Activated CD8-positive, alpha-beta memory T cell treated with anti-CD3 and anti-CD28 coated beads for 36 hours (primary cell): ENCODE results near the gene ECHS1. TPM values are rescaled to one million over a fixed set of nuclear protein-coding genes. Genes with fewer than 3 reads are reported as not detected.
"Not testable (repeated sequence)": the region's sequence is repeated elsewhere in the genome, so short reads cannot be mapped to it uniquely, and the experiment has no call there.

Experiments used
- CTCF ChIA-PET: fragments of 350-600 bp; sonication (Branson Sonifier 250); formaldehyde crosslinking; loops from one replicate; lab custom pipeline; 2021; ENCODE audit warnings: antibody characterized with exemption; lab: Charles Lee
- POLR2A ChIA-PET: fragments of 350-600 bp; sonication (Branson Sonifier 250); formaldehyde crosslinking; loops from one replicate; lab custom pipeline; 2021; ENCODE audit warnings: antibody characterized with exemption; lab: Charles Lee
- total RNA-seq, 2 experiments: library from RNA; stranded (reverse); gene quantifications; one replicate each; pipeline ENCODE4 v1.2.3, GENCODE V29; 2021

ECHS1 gene
- total RNA-seq, 2 experiments from 2014 or later = 69.6 to 73.5 TPM

DNA sequence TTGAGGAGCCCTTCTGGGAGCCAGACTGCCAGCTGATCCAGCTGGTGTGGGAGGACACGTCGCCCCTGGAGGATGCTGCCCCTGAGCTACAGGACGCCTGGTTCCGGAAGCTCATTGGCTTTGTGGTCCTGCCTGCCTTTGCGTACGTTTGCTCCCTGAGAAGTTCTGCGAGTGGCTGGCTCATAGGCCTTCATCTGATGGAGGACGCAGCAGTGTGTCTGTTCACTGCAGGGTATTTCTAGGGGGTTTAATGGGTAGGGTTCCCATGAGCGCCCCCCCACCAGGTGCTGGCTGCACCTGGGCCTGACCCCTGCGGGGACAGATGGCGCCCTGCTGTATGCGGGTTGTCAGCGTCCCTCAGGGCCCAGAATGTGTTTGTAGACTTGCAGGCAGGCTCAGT is 10.9 kb upstream of the ECHS1 start:
- ChIA-PET CTCF (no interaction called here), POLR2A (no interaction called here)

DNA sequence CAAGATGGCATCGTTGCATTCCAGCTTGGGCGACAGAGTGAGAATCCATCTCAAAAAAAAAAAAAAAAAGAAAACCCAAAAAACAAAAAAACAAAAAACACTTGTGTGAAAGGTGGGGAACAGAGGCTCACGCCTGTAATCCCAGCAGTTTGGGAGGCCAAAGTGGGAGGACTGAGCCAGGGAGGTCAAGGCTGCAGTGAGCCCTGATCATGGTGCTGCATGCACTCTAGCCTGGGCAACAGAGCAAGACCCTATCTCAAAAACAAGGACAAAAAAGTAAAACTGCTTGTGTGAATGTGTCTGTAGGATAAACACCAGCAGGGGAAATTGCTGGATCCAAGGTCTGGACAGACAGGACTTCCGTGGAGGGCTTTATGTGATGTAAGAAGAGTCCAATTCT is 10.4 kb upstream of the ECHS1 start:
- ChIA-PET POLR2A (no interaction called here), CTCF (interaction anchor here (1.4 kb wide), 1 partner anchor 55 kb away, joined by 3 read pairs; no protein-coding TSS in a partner anchor)

DNA sequence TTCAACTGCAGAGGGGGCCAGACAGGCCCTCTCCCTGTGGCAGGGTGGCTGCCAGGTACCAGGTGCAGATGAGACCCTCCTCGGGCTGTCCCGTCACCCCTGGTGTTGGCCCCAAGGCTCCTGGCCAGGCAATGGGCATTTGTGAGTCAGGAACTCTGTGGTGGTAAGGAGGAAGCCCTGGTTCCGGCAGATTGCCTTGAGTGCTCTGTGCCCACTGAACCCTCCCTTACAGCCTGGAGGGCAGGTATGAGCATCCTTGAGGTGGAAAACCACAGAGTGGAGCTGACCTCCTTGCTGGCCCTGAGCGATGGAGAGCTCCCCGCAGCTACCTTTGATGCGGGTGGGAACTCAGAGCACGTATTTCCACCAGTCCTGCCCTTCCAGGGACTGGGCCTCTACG is 7.9 kb upstream of the ECHS1 start:
- POLR2A ChIA-PET = no interaction called here
- CTCF ChIA-PET = no interaction called here

- CTCF ChIA-PET = interaction anchor here (3.0 kb wide), 1 partner anchor 51 kb away, joined by 9 read pairs; no protein-coding TSS in a partner anchor
- POLR2A ChIA-PET = interaction anchor here (0.7 kb wide), 1 partner anchor 11 kb away, joined by 3 read pairs; no protein-coding TSS in a partner anchor
Observed at GRCh38 chr10:133379801-133380666, 6.9 kb upstream of the ECHS1 start.

- ChIA-PET CTCF (interaction anchor here (3.0 kb wide), 1 partner anchor 50 kb away, joined by 9 read pairs; no protein-coding TSS in a partner anchor), POLR2A (interaction anchor here (1.1 to 1.9 kb wide), 2 partner anchors 10 to 12 kb away, joined by 3 to 5 read pairs; no protein-coding TSS in a partner anchor)
Observed at GRCh38 chr10:133379152-133379800, 6.1 kb upstream of the ECHS1 start, which contains the start of gene PAOX. TSS of gene PAOX (plus strand) at chr10:133379262. CDS start at chr10:133379317, 55 bp downstream.

DNA sequence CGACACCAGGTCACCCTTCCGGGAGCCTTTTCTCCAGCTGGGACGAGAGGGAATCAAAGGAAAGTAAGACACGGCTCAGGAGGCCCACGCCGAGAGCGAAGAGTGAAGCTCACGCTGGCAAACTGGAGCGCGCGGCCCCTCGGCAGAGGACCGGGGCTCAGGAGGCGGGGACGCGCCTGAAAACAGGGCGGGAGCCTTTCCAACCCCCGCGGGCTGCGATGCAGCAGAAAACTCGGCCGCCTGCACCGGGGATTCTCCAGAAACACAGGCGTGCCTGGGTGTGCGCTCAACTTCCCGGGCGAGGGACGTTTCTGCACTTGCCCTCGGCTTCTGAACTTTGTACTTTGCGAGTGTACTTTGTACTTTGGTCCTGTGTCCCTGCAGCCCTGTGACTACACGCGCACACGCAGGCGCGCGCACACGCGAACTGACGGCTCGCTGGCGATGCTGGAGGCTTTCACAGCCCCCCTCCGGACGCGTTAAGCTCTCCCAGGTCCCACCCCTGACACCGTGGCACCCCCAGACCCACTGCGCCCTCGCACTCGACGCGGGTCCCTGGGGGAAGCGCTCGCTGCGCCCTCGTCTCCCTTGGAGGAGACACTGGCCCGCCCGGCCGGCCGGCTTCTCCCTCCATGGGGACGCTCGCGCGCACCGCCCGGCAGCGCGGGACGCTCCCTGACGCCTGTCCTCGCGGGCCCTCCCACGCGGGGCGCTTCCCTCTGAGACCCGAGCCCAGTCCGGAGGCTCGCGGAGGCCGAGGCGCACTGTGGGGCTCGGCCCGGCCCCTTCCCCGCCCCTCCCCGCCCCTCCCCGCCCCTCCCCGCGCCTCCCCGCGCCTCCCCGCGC is 5.3 kb upstream of the ECHS1 start:
- ChIA-PET CTCF (interaction anchor here (3.0 kb wide), 1 partner anchor 49 kb away, joined by 9 read pairs; no protein-coding TSS in a partner anchor), POLR2A (interaction anchor here (1.1 to 1.9 kb wide), 2 partner anchors 11 to 12 kb away, joined by 3 to 5 read pairs; no protein-coding TSS in a partner anchor)

- ChIA-PET CTCF (interaction anchor here (3.0 kb wide), 1 partner anchor 48 kb away, joined by 9 read pairs; no protein-coding TSS in a partner anchor), POLR2A (interaction anchor here (1.1 to 1.9 kb wide), 2 partner anchors 11 to 13 kb away, joined by 3 to 5 read pairs; no protein-coding TSS in a partner anchor)
Observed at GRCh38 chr10:133377818-133378250, 4.7 kb upstream of the ECHS1 start.

DNA sequence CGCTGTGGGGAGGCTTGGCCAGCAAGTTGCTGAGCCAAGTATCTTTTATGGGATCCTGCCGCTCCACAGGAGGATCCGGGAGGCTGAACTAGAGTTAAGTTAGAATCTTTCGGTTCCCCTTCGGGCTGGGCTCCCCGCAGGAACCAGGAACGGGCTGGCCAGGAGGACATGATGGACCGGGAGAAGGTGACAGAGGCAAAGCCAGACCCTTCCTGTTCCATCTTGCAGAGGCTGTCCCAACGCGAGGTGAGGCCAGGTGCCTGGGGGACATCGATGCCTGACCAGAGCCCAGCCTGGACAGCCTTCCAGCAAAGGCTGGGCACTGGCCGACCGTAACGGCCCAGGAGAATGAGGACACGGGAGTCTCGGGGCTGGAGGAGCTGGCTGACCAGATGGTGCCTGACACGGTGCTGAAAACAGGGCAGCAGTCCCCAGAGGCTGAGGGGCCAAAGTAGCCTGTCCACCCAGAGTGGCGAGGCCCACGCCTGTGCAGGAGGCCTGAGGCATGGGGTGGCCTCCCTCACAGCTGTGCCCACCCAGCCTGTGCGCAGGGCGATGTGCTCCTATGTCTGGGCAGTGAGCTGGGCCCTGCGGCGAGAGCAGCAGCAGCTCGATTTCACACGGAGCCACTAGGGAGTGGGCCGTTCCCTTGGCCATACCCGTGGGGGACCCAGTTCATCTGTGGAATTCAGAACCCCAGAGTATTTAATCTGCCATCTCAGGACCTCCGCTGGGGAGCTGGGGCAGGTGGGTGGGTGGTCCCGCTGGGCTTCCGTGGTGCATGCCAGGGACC is 4.1 kb upstream of the ECHS1 start:
- CTCF ChIA-PET = interaction anchor here (3.0 kb wide), 1 partner anchor 48 kb away, joined by 9 read pairs; no protein-coding TSS in a partner anchor
- POLR2A ChIA-PET = no interaction called here

DNA sequence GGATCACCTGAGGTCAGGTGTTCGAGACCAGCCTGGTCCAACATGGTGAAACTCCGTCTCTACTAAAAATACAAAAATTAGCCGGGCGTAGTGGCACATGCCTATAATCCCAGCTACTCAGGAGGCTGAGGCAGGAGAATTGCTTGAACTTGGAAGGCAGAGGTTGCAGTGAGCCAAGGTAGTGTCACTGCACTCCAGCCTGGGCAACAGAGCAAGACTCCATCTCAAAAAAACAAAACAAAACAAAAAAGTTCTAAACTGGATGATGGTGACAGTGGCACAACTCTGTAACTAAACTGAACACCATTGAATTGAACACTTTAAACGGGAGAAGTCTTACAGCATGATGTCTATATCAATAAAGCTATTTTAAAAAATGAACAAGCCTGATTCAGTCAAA is 3.0 kb upstream of the ECHS1 start:
- POLR2A ChIA-PET, CTCF ChIA-PET: not testable (repeated sequence)

- ChIA-PET POLR2A (no interaction called here), CTCF (no interaction called here)
Observed at GRCh38 chr10:133375357-133376115, 2.4 kb upstream of the ECHS1 start.

DNA sequence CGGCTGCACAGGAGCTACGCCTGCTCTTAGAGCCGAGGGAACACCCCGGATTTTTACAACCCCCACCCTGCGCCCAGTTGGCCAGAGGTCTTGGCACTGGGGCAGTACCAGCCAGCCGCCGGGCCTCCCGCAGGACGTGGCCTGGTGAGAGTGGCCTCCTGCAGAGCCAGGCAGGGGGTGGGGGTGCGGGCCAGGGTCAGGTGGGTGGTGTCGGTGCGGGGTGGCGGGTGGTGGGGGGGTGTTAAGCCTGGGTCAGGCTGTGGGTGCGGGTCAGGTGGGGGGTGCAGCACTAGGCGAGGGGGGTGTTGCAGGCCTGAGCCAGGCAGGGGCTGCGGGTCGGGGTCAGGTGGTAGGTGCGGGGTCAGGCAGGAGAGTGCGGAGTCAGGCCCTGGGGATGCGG is 647 bp downstream of the ECHS1 start:
- ChIA-PET CTCF (interaction anchor here (1.3 kb wide), 1 partner anchor 43 kb away, joined by 4 read pairs; no protein-coding TSS in a partner anchor), POLR2A (no interaction called here)

DNA sequence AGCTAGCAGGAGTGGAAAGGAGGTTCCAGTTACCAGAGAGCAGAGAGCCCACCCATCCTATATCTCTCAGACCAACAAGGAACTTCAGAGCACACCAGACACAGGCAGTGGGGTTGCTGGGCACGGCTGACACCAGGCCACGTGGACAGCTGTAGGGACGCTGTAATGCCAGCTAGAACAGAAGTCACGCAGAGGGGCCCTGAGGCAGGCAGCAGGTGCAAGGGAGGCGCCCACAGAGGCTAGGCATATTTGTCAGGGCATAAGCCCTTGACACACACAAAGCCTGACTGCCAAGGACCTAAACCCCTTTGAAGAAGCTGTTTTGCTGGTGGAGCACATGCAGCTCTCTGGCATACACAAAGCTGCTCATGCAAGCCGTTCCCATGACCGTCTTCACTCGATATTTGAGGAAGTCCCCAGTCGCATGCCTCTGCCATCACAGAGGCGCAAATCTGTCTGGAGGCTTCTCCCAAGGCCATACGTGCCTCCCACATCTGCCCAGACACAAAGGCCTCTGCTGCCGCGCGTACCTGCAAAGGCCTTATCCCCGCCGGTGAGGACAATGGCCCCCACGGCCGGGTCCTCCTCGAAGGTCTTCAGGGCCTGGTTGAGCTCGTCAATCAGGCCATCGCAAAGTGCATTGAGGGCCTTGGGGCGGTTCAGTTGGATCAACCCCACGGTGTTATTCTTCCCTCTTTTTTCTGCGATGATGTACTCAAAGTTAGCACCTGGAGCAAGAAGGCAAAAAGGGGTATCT is 2.9 kb downstream of the ECHS1 start:
- CTCF ChIA-PET = interaction anchor here (0.6 to 1.2 kb wide), 3 partner anchors 12 to 41 kb away, joined by 4 to 6 read pairs (median 5); partner anchors contain the start of gene FUOM
- POLR2A ChIA-PET = no interaction called here

DNA sequence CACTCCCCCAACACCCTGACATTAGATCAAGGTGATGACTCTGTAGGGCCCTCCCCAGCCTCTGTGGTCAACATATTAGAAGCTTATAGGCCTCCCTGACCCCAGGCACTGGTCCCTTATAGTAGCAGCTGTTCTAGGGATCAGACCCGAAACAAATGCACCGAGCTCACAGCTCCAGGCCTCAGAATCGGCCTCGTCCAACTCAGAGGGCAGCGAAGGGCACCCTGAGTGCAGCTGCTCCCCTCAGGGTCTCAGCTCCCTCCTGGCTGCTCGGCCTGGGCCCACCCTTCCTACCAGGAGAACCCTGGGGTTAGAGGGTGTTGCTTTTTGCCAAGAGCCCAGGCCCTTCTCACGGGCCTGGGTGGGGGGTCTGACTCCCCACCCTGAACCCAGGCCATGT is 5.0 kb downstream of the ECHS1 start:
- POLR2A ChIA-PET = no interaction called here
- CTCF ChIA-PET = no interaction called here

DNA sequence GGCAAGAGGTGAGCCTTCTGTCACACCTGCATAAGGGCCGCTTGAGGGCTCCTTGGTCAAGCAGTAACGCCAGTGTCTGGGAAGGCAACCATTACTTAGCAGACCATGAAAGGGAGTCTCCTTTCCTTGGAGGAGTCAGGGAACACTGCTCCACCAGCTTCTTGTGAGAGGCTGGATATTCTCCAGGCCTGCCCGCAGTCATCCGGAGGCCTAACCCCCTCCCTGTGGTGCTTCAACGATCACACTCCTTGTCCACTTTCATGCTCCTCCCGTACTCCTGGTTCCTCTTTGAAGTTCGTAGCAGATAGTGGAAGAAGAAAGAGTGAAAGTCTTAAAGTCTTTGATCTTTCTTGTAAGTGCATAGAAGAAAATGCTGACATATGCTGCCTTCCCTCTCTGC is 5.7 kb downstream of the ECHS1 start:
- POLR2A ChIA-PET, CTCF ChIA-PET: not testable (repeated sequence)

DNA sequence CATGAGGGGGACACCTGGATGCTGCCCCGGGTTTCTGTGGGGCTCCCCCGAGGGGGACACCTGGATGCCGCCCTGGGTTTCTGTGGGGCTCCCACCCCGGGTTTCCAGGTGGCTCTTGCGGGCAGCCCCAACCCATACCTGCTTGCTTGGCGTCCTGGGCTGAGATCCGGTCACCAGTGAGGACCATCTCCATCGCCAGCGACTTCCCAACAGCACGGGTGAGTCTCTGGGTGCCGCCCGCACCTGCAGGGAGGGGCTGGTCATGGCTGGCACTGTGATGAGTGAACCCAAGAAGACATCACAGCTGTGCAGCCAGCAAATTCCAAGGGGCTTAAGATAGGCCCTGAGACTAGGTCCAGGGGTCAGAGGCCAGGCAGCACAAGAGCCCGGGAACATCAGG is 6.4 kb downstream of the ECHS1 start:
- ChIA-PET CTCF (no interaction called here), POLR2A (no interaction called here)

GRCh38 chr10:133366130-133366478 is 7.0 kb downstream of the ECHS1 start:
- ChIA-PET CTCF (no interaction called here), POLR2A (no interaction called here)
